Measurements from ENCODE around the gene DCC. TPM values are rescaled to one million over a fixed set of nuclear protein-coding genes. Genes with fewer than 3 reads are reported as not detected.

Gene DCC
- total RNA-seq, 1 donor from 2014 or later = 7.5 TPM

DNA sequence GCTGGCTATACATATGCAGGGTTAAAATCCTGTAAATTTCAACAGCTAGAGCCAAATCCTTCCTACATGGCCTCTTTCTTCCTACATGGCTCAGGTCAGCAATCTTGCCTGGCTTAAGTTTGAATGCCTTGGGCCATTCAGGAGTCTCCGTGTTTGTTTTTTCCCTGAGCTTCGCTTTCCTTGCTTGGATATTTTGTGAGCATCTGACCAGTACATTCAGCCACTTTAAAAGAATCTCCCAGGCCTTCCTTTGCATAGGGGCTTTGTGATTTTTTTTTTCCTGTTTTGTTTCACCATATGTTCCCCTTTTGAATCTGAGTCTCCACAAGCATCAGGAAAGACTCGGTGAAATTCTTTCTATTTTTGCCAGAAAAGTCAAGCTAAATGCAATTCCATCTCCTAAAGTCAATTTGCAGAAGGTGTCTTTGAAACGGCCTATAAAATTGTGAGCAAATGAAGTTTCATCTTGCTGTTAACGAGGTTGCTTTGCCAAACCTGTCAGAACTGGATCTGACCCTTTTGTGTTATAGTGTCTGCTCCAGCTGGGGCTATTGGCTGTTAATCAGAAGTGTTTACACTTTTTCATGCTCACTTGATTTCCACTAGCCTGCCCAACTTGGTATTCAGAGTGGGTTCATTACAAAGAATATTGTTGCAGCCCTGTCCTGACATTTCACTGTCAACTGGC is 256.9 kb downstream of the DCC start:
- no peak for DNase-seq (ENCODE audit: low spot score)

DNA sequence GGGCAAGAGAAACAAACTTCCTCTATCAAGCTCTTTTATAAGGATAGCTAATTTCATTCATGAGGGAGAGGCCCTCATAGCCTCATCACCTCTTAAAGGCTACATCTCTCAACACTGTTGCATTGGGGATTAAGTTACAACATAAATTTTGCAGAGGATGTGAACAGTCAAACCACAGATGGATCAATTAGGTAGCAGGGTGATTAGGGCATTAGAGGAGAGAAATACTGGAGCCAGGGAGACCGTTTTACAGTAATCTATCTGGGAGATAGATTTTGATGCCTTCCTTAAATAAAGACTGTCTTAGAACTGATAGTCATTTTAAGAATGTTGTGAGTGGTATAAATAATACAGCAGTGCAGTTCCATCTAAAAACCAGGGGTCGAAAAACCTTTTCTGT is 258.9 kb downstream of the DCC start:
- no peak for DNase-seq (ENCODE audit: low spot score)

DNA sequence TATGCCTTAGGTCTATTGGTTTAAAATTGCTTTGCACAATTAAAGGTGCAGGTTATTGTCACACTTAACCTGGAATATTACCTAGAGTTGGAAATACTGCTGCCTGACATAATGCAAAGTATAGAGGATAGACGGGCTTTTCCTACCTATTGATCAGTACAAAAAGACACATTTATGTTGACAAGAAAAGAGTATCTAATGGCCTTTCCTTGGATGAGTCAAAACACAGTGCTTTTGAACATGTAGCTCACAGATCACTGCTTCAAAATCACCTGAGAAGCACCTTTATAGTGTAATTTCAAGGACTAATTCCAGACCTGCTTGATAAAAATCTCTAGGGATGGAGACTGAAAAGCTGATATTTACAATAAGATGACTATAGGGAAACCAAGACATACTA is 262.8 kb downstream of the DCC start:
- DNase-seq (ENCODE audit: low spot score) = no peak

DNA sequence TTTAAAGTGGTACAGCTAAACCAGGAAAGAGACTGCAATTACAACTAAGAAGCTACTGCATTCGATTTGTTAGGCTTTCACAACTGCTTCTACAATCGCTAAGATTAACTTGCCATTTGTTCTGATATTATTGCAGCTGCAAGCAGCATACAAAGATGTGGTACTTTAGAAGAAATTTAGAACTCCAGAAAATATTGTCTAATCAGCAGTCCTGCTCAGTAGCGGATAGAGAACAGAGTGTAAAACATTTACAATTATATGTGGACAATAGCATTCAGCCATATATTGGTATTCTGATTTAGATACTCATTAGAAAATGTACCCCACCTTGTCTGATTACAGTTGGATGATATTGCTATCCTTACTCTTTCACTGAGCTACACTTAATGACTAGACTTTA is 265.3 kb downstream of the DCC start:
- no peak for DNase-seq (ENCODE audit: low spot score)

DNA sequence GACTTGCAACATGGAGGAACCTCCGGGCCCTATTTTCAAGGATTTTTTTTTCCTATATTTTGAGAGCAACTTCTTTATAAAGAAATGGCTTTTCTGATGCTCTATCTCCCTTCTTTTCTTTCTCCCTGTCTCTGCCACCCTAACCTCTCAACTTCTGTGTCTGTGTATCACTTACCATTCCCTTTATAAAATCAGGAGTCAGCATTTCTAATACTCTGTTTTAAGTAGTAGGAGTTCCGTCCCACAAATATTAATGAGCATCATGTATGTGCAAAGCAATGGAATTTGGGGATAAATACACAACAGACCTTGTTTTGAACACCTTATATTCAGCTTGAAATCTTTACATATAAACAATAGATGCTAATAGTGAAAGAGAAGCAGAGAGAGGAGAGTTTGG is 268.0 kb downstream of the DCC start:
- no peak for DNase-seq (ENCODE audit: low spot score)

DNA sequence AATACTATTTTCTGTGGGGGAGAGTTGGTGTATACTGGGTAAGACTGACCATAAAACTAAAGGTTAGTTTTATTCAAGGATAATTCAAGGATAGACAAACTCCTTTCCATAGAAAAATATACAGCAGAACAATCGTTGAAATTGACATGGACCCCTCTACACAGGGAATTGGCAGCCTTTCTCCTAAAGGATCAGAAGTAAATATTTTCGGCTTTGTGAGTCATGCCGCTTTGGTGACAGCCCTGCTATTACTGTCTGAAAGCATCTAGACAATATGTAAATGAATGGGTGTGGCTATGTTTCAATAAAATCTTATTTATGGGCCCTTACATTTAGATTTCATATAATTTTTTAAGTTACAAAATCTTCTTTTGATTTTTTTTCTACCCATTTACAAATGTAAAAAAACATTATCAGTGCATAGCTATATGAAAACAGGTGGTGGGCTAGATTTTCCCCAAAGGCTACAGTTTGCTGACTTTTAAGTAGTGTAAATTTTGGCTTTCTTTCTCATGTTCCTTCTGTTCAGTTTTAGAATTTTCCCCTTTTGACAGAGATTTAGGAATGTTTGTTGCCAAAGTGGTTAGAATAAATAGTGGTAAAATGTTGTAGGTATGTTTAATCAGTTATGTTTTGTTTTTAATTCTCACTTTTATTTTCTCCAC is 270.6 kb downstream of the DCC start:
- no peak for DNase-seq (ENCODE audit: low spot score)

DNA sequence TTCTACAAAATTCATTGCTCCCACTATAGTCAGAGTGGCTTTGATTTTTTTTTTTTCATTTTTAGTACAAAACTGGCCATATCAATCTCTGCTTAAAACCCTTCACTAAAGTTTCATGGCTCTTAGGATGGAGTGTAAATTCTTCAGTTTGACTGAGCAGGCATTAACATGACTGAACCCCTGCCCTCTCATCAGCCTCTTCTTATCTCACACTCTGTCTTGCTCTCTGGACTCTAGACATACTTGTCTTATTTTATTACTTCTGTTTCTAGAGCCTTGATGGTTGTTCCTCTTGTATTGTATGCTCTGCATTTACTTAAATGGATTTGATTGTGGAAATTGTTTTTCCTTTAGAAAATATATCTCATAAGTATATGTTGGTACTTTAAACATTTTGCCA is 272.4 kb downstream of the DCC start:
- no peak for DNase-seq (ENCODE audit: low spot score)

DNA sequence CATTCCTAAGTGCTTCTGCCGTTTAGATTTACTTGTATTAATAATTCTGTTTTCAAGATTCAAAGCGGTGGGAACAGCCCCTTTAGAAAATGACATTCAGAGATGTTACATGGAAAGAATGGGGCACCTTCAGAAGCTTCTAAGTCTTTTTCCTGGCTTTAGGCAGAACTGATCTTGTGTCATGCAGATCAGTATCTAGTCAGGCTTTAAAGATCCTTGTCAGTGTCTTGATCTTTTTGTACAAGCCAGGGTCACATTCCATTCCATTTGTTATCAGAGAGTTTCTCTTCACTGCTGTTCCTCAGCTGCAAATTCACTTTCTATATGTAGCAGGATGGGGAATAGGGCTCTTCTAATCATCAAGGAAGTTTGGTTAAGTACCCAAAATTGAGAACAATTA is 275.3 kb downstream of the DCC start:
- DNase-seq (ENCODE audit: low spot score) = no peak

DNA sequence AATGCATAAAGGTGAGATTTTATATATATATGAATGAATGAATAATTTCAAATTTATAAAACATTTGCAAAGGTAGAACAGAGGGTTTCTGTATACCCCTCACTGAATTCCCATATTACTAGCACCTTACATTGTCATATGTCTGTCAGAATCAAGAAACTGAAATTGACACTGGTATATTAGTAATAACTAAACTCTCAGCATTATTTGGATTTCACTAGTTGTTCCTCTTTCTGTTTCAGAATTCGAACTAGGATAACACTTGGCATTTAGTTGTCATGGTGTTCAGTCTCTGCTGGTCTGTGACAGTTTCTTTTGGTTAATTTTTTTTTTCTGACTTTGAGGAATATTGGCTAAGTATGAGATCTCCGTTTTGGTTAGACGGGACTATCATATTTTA is 275.9 kb downstream of the DCC start:
- DNase-seq (ENCODE audit: low spot score) = no peak

DNA sequence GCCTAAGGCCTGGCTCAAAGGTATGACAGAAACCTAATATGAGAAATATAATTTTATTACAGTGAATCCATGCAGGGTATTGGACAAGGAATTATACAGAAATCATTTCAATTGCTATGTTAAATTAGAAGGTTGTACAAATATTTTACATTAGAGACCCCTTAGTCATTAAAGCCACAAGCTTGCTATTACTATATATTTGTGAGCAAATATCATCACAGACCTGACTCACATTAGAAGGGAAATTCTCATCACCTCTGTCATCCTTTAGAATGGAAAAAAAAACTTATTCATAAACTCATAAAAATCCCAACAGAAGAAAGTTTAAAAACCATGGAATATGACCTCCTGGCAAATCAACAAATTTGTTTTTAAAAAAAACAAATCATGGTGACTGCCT is 277.9 kb downstream of the DCC start:
- DNase-seq (ENCODE audit: low spot score) = no peak

DNA sequence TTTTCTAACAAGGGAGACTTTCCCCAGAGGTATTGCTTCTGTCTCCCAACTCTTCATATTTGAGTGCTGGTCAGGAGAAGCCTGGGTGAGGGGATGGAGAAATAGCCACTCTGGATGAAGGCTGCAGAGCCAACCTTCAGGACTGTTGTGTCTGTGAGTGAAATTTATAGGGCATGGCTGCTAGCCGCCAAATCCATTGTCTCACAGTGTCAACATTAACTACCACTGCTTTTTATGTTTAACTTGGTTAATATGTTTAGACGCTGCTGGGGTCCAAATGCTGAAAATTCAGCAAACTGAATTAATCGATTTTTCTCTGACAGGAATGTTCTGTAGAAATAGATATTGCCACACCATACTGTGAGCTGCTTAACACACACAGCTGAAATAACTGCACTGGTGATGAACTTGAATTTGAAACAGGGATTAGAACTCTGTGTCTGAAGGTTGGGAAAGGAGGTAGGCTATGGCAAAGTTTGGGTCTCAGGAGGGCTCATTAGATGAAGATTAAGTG is 281.0 kb downstream of the DCC start:
- DNase-seq (ENCODE audit: low spot score) = no peak

DNA sequence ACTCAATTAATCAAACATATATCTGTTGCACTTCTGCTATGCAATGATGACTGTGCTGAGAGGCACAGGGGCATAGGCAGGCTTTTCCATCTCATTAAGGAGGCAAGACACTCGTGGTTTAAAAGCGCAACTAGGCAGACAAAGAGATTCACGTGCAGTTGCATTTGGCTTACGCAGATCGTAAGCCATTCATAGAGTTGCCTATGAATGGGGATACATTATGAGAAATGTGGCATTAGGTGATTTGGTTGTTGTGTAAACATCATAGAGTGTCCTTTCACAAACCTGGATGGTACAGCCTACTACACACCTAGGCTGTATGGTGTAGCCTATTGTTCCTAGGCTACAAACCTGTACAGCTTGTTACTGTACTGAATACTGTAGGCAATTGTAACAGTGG is 284.7 kb downstream of the DCC start:
- DNase-seq (ENCODE audit: low spot score) = no peak

DNA sequence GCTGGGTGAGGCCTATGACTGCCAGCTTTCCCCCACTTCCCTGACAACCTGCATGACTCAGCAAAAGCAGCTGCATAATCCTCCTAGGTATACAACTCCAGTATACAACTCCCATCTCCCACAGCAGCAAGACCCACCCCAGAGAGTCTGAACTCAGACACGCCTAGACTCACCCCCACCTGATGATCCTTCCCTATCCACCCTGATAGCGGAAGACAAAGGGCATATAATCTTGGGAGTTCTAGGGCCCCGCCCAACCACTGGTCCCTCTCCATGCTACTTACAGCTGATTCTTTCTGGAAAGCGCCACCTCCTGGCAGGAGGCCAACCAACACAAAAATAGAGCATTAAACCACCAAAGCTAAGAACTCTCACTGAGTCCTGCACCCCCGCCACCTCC is 296.5 kb downstream of the DCC start:
- DNase-seq (ENCODE audit: low spot score) = no peak

DNA sequence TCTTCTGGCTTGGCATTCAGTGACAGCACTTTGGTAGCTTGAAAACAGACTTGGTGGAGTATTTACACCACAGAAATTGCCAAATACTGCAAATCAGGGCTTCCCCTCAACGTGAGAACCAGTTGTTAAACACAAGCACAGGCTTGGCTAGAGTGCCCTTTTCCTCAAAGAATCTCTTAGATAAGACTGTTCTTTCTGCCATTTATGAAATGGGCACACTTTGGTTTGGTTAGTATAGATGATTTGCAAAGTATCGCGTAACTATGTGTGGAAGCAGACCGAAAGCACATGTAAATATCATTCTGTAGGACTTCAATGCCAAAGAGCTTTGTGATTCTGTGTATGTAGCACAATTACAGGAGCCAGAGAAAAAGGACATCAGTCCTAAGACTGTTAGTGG is 308.2 kb downstream of the DCC start:
- DNase-seq (ENCODE audit: low spot score) = no peak

DNA sequence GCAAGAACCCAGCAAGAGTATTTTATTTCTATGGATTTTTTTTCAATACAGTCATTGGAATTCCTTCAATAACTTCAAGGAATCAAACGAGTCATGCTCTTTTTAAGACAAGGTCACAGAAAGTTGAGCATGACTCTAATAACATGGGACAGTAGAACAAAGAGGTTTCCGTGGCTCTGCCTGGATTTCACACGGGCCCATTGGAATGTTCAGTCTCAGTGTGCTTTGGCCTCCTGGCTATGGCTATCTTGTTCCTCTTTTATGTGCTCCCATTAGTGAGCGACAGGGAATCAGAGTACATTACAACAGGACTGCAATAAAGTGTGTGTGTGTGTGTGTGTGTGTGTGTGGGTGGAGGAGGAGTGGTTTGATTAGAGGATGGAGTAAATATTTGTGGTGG is 312.4 kb downstream of the DCC start:
- DNase-seq (ENCODE audit: low spot score) = no peak

DNA sequence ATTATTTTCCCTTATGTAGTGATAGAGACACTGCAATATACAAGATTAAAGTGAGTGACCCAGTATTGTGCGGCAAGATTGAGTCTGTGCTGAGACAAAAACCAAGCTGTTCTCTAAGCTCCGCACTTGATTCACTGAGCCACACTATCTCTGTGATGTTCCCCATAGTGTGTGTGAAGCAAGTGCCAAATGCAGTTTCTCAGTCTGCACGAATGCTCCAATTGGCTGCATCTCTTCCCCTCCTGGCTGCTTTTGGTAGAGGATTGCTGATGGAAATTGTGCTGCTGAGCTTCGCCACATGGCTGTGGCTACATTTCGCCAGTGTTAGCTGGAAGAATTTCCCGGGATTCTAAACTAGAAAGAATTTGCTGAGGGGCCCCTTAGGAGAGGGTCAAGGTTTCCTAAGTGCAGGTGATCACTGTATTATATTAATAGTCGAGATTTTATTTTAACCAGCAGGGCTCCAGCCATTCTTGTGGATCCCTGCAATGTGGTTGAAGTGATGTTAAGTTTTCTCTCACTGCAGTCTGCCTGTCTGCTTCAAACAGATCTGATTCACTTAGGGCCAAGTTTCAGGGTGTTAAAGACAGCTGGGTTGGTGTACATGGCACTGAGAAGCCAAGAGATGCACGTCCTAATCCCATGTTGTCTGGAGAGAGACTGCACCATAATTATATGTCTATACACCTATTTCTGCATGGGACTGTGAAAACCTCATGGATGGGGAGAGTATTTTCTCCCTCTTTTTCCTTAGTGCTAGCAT is 317.2 kb downstream of the DCC start:
- DNase-seq (ENCODE audit: low spot score) = no peak

DNA sequence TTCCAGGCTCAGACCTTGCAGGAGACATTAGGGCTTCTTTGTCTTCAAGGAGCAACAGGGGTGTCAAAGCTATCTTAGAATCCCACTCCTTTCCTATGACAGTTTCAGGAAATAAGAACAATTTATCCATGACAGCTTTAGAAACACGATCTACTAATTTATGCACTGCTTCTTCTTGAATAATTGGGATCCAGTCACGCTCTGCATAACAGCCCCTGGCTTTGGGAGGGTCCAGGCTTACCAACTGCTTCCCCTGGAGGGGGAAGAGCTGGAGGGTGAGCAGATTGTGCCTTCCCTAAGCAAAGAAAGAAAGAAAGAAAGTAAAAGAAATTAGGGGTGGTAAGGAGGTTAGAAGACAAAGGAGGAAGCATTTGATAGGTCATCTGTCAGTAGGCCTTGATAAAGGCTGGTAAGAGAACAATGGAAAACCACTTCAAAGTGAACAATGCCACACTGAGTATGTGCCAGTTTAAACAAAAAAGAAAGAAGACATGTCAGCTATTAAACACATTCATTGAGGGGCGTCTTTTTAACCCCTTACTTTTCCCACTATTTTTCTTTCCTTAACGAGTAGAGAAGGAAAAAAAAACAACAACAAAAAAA is 327.6 kb downstream of the DCC start:
- no peak for DNase-seq (ENCODE audit: low spot score)

DNA sequence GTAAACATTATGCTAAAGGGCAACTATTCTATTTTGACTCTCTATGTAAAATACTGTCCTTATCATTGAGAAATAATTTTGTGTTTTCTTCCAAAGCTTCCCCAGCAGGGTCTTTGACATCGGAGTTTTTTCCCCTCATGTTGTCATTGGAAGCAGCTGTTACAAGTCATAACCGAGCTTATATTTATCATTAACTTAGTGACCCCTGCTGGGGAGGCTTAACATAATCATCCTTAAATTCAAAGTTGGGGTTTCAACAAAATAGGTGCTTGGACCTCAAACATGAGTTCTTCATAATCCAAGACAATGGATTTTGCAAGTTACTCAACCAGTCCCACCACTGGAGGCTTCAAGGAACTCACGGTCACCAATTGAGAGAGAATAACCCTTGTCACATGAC is 330.9 kb downstream of the DCC start:
- DNase-seq (ENCODE audit: low spot score) = no peak

DNA sequence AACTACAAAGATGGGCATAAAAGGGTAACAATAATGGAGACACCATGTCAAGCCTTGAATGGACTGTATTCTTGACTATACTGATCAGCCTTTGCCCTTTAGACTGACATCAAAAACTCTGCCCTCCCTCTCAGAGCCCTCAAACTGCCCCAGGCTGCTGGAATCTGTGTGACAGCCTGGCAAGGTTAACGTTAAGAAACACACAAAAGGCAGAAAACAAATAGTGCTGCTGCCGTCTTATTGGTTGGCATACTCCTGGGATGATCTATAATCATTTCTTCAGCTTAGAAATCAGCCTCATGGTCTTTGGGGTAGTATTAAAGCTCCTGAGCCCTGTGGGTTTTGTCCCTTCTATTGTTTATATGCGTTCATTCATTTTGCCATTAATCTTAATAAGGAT is 338.0 kb downstream of the DCC start:
- no peak for DNase-seq (ENCODE audit: low spot score)

DNA sequence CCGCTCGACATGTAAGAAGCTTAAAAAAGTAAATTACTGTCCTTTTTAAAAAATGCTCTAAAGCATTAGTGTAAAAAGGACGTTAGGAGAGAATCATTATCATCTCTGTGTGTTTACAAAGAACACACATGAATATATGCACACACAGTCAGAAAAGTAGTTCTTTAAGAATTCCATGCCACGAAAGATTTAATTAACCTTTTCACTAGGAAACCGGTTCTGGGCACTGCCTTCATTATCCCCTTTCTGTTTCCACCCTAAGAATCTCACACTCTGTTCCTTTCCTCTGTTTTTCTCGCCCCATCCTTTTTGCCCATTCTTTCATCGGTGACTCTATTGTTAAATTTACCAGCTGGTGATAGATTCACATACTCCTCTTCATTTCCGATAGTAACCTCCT is 338.6 kb downstream of the DCC start:
- no peak for DNase-seq (ENCODE audit: low spot score)

DNA sequence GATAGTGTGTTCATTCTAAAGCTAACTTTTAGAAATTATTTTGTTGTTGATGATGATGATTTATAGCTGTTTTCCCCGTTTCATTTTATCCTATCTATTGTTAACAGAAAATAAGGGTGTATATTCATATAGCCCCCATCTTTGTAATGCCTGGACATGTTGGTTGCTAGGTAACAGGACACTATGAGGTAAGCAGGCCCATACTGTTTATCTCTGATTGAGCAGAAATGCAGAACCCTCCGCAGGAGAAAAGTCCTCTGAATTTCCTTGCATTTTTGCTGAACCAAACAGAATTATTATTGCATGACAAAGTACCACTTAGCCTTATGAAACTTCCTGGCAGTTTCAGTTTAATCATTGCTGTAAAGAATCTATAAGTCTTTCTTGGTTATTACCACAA is 339.4 kb downstream of the DCC start:
- DNase-seq (ENCODE audit: low spot score) = no peak

DNA sequence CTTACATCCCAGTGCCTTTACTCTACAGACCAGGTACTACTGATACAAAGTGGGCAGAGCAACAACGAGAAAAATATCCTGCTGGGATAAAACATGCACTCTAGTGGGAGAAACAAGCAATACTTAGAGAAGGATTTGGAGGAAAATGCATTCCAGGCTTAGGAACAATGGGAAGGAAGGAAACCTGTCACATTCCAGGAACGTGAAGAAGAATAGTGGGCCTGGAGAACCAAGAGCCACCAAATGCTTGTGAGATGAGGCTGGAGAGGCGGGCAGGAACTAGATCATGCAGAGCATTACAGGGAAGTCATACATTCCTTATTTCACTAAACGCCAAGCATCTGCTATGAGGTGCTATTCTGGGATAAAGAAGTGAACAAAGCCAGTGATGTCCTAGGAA is 342.3 kb downstream of the DCC start:
- DNase-seq (ENCODE audit: low spot score) = no peak
